CD4-positive, alpha-beta T cell treated with Interleukin-15 for 1 hour (primary cell): ENCODE results near the gene DENND4C.

ENCODE experiments used
- DNase-seq: peaks from one replicate; pipeline ENCODE4 v3.0.0-alpha.2; 2020

The DENND4C gene

DNA sequence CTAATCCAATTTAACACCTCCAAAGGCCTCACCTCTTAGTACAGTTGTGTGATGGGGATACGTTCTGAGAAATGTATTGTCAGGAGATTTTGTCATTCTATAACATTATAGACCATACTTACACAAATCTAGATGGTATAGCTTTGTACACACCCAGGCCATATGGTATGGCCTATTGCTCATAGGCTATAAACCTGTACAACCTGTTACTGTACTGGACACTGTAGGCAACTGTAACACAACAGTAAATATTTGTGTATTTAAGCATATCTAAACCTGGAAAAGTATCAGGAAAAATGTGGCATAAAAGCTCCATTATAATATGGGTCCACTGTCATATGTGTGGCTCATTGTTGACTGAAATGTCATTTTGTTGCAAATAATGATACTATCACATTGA, 190.4 kb downstream of the DENND4C start:
- DNase-seq, result no peak
